Mesenchymal stem cell (in vitro differentiated cells and primary cell): ENCODE measurements around the gene OR2B2.
A peak's percentile ranks its signal among the peaks of the same experiment; 100 is the strongest.

Experiments
- DNase-seq: peaks from one replicate; pipeline ENCODE4 v3.0.0-alpha.2; 2013
- H2AFZ ChIP-seq: one replicate; pipeline ENCODE4 v1.6.1; 2013; ENCODE audit warnings: low read depth, mild to moderate bottlenecking, control low read depth, inconsistent platforms, low read length, moderate library complexity
- H2AK5ac ChIP-seq: 2 replicates; pipeline ENCODE4 v1.6.1; 2013; ENCODE audit warnings: low read length, moderate library complexity, mild to moderate bottlenecking, inconsistent platforms; ENCODE audit not compliant: severe bottlenecking
- H2BK120ac ChIP-seq: one replicate; pipeline ENCODE4 v1.6.1; 2013; ENCODE audit warnings: low read depth, mild to moderate bottlenecking, inconsistent platforms, low read length, moderate library complexity
- H2BK12ac ChIP-seq, 2 experiments: one replicate each; pipeline ENCODE4 v1.6.1; 2013; ENCODE audit warnings: inconsistent platforms in 2 of 2, low read length in 2 of 2, mild to moderate bottlenecking in 2 of 2, moderate library complexity in 2 of 2, control low read depth in 1 of 2
- H2BK15ac ChIP-seq: one replicate; pipeline ENCODE4 v1.6.1; 2013; ENCODE audit warnings: mild to moderate bottlenecking, low read depth, inconsistent platforms; ENCODE audit not compliant: poor library complexity, severe bottlenecking
- H2BK5ac ChIP-seq: 2 replicates; pipeline ENCODE4 v1.6.1; 2013; ENCODE audit warnings: low read depth, mild to moderate bottlenecking, low read length, control low read depth, inconsistent platforms; ENCODE audit not compliant: poor library complexity, severe bottlenecking
- H3K14ac ChIP-seq, 2 experiments: one replicate each; pipeline ENCODE4 v1.6.1; 2013; ENCODE audit warnings: inconsistent platforms in 2 of 2, low read length in 2 of 2, control low read depth in 1 of 2, mild to moderate bottlenecking in 1 of 2, moderate library complexity in 1 of 2
- H3K18ac ChIP-seq, 2 experiments: one replicate each; pipeline ENCODE4 v1.6.1; 2013; ENCODE audit warnings: inconsistent platforms in 2 of 2, low read length in 2 of 2, control low read depth in 1 of 2, low read depth in 1 of 2, mild to moderate bottlenecking in 1 of 2
- H3K23ac ChIP-seq, 2 experiments: one replicate each; pipeline ENCODE4 v1.6.1; 2013; ENCODE audit warnings: inconsistent platforms in 2 of 2, low read length in 2 of 2, mild to moderate bottlenecking in 2 of 2, moderate library complexity in 2 of 2, control low read depth in 1 of 2
- H3K27ac ChIP-seq: 2 replicates; pipeline ENCODE4 v1.5.1; 2013; ENCODE audit warnings: mild to moderate bottlenecking, moderate library complexity, low read length, control low read depth, inconsistent platforms; ENCODE audit not compliant: poor library complexity, severe bottlenecking
- H3K27me3 ChIP-seq, 2 experiments: 2 replicates each; pipeline versions ENCODE4 v1.6.1 to v1.7.0; 2013; ENCODE audit warnings: low read length in 2 of 2, mild to moderate bottlenecking in 2 of 2, moderate library complexity in 2 of 2, control low read depth in 1 of 2, inconsistent platforms in 1 of 2; ENCODE audit not compliant: control insufficient read depth in 1 of 2, insufficient read depth in 1 of 2
- H3K36me3 ChIP-seq, 2 experiments: 2 replicates each; pipeline versions ENCODE4 v1.6.1 to v1.7.0; 2013; ENCODE audit warnings: low read length in 2 of 2, control low read depth in 1 of 2, inconsistent platforms in 1 of 2, low read depth in 1 of 2, mild to moderate bottlenecking in 1 of 2; ENCODE audit not compliant: insufficient read depth in 2 of 2, control insufficient read depth in 1 of 2
- H3K4ac ChIP-seq, 2 experiments: one replicate each; pipeline ENCODE4 v1.6.1; 2013; ENCODE audit warnings: inconsistent platforms in 2 of 2, low read length in 2 of 2, mild to moderate bottlenecking in 2 of 2, moderate library complexity in 2 of 2, control low read depth in 1 of 2, low read depth in 1 of 2
- H3K4me1 ChIP-seq: 2 replicates; pipeline ENCODE4 v1.6.1; 2013; ENCODE audit warnings: low read depth, low read length, control low read depth; ENCODE audit not compliant: control insufficient read depth, insufficient read depth
- H3K4me2 ChIP-seq: 2 replicates; pipeline ENCODE4 v1.6.1; 2013; ENCODE audit warnings: low read length, mild to moderate bottlenecking, inconsistent platforms; ENCODE audit not compliant: poor library complexity, severe bottlenecking
- H3K4me3 ChIP-seq, 2 experiments: 2 replicates each; pipeline versions ENCODE4 v1.5.1 to v1.7.0; 2013; ENCODE audit warnings: low read length in 2 of 2, mild to moderate bottlenecking in 2 of 2, control low read depth in 1 of 2, low read depth in 1 of 2; ENCODE audit not compliant: insufficient read depth in 1 of 2
- H3K79me1 ChIP-seq: replicated peaks from 2 replicates; pipeline ENCODE4 v1.6.1; 2013; ENCODE audit warnings: mild to moderate bottlenecking, control low read depth, low read length, inconsistent platforms; ENCODE audit not compliant: poor library complexity, severe bottlenecking
- H3K9ac ChIP-seq: 2 replicates; pipeline ENCODE4 v1.7.0; 2013; ENCODE audit warnings: mild to moderate bottlenecking, low read length, moderate library complexity
- H3K9me3 ChIP-seq: 2 replicates; pipeline ENCODE4 v1.7.0; 2013; ENCODE audit warnings: mild to moderate bottlenecking, low read length; ENCODE audit not compliant: control insufficient read depth
- H4K8ac ChIP-seq: one replicate; pipeline ENCODE4 v1.6.1; 2013; ENCODE audit warnings: inconsistent platforms, mild to moderate bottlenecking, low read length, moderate library complexity
- H4K91ac ChIP-seq: one replicate; pipeline ENCODE4 v1.6.1; 2013; ENCODE audit warnings: mild to moderate bottlenecking, low read length, inconsistent platforms
- whole genome bisulfite sequencing: methylation state at CpG from one replicate; pipeline ENCODE4 v1.1.7; 2013; ENCODE audit warnings: mixed read lengths; 5-methylcytosine and 5-hydroxymethylcytosine counted together

OR2B2 gene

DNA sequence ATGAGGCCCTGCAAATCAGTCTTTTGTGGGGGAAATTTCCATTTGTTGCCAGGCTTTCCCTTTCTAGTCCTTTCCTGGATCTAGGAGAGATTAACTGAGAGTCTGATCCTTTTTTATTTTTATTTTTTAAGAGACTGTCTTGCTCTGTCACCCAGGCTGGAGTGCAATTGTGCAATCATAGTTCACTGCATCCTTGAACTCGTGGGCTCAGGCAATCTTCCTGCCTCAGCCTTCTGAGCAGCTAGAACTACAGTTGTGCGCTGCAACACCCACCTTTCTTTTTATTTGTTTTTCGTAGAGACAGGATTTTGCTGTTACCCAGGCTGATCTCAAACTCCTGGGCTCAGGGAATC, 22.9 kb downstream of the OR2B2 start:
- no peak overlapping the region for H4K91ac ChIP-seq
- peak overlapping the region in 1 of 2 experiments; percentile 21 for H3K18ac ChIP-seq
- H3K9ac ChIP-seq = no peak overlapping the region
- H3K14ac ChIP-seq = no peak overlapping the region
- H2BK5ac ChIP-seq = no peak overlapping the region
- 27% methylated on average over 3 of the region's 3 CpGs for WGBS
- no peak overlapping the region for H3K27ac ChIP-seq
- no peak overlapping the region for H3K4me2 ChIP-seq
- H3K79me1 ChIP-seq = no peaks in the 10 kb centered on the region
- H2AK5ac ChIP-seq = no peak overlapping the region
- H3K27me3 ChIP-seq = no peaks in the 10 kb centered on the region
- H3K4ac ChIP-seq = no peak overlapping the region
- no peak overlapping the region for H2BK15ac ChIP-seq
- H4K8ac ChIP-seq = no peak overlapping the region
- H3K23ac ChIP-seq = no peak overlapping the region
- peaks cover 13% of the 10 kb centered on the region for H3K4me1 ChIP-seq
- peak; percentile 19 for DNase-seq
- no peak overlapping the region for H2AFZ ChIP-seq
- H2BK12ac ChIP-seq = no peak overlapping the region
- no peak overlapping the region for H2BK120ac ChIP-seq
- no peaks in the 10 kb centered on the region for H3K36me3 ChIP-seq
- H3K4me3 ChIP-seq = no peak overlapping the region
- H3K9me3 ChIP-seq = no peaks in the 10 kb centered on the region

DNA sequence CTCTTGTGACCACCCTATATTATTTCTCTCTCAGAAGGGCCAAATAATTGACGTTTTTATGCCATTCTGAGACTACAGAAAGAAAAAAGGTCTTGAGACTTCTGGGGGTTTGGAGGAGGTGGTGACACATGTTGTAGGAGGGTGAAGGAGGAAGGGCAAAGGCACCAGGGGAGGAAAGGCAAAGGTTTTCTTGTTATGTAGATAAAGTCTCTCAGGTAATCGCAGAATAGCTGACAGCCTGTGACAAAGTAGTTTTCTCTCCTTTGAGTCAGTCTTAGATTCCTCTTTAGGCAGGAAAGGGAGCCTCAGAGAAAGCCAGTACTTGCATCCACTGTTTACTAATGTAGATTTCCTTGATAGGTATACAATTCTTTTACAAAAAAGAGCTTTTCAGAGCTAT, 23.6 kb downstream of the OR2B2 start:
- Histone ChIP-seq H3K9ac (no peak overlapping the region), H2BK5ac (no peak overlapping the region), H3K18ac (no peak overlapping the region), H3K4ac (no peak overlapping the region), H2AFZ (no peak overlapping the region), H3K27ac (no peak overlapping the region), H3K4me3 (no peak overlapping the region), H4K8ac (no peak overlapping the region), H3K36me3 (no peaks in the 10 kb centered on the region), H4K91ac (no peak overlapping the region), H3K4me1 (peaks cover 11% of the 10 kb centered on the region), H2AK5ac (no peak overlapping the region), H2BK15ac (no peak overlapping the region), H3K79me1 (no peaks in the 10 kb centered on the region), H2BK120ac (no peak overlapping the region), H3K4me2 (no peak overlapping the region), H2BK12ac (no peak overlapping the region), H3K14ac (no peak overlapping the region), H3K27me3 (no peaks in the 10 kb centered on the region), H3K23ac (no peak overlapping the region), H3K9me3 (no peaks in the 10 kb centered on the region)
- DNase-seq = no peak
- WGBS = 41% methylated on average over 2 of the region's 2 CpGs

DNA sequence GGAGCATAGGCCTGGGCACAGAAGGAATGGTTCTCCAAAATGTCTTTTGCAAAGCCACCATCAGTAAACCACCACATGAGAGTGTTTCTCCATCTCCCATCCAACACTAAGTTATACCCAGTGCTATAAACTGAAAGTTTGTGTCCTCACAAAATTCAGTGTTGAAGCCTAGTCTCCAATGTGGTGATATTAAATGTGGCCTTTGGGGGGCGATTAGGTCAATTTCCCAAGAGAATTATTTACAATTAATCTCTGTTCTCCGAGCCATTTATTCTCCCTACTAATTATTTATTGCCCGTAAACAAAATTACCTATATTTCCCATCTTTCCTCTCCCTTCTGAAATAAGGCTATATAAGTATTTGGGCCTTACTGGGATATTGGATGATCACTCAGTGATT, 26.1 kb downstream of the OR2B2 start:
- no peak overlapping the region for H3K27ac ChIP-seq
- H2BK12ac ChIP-seq = no peak overlapping the region
- WGBS = no CpG with 5 or more reads among the region's 3 CpGs
- H2BK120ac ChIP-seq = no peak overlapping the region
- H3K4ac ChIP-seq = no peak overlapping the region
- H2BK5ac ChIP-seq = no peak overlapping the region
- no peak overlapping the region for H4K8ac ChIP-seq
- no peak overlapping the region for H3K4me3 ChIP-seq
- H2AFZ ChIP-seq = no peak overlapping the region
- no peak overlapping the region for H3K23ac ChIP-seq
- H3K4me2 ChIP-seq = no peak overlapping the region
- peaks cover 10% of the 10 kb centered on the region for H3K4me1 ChIP-seq
- no peak overlapping the region for H3K18ac ChIP-seq
- H3K79me1 ChIP-seq = no peaks in the 10 kb centered on the region
- DNase-seq = no peak
- H2BK15ac ChIP-seq = no peak overlapping the region
- H3K9me3 ChIP-seq = no peaks in the 10 kb centered on the region
- no peak overlapping the region for H4K91ac ChIP-seq
- H2AK5ac ChIP-seq = no peak overlapping the region
- H3K27me3 ChIP-seq = no peaks in the 10 kb centered on the region
- no peak overlapping the region for H3K14ac ChIP-seq
- H3K36me3 ChIP-seq = no peaks in the 10 kb centered on the region
- no peak overlapping the region for H3K9ac ChIP-seq

DNA sequence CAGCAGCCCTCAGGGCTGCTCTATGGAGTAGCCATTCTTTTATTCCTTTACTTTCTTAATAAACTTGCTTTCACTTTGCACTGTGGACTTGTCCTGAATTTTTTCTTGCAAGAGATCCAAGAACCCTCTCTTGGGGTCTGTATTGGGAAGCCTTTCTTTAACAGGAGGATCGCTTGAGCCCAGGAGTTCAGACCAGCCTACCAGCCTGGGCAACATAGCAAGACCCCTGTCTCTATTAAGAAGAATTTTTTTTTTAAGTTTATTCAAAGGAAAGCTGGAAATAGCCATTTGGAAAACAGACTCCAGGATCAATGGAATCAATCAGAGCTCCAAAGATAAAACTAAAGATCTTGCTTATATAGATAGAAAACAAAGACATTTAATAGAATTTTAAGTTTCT, 29.1 kb downstream of the OR2B2 start:
- Histone ChIP-seq H3K4me2 (no peak overlapping the region), H2AK5ac (no peak overlapping the region), H3K18ac (no peak overlapping the region), H3K9ac (no peak overlapping the region), H4K91ac (no peak overlapping the region), H2BK120ac (no peak overlapping the region), H3K27me3 (no peaks in the 10 kb centered on the region), H3K36me3 (no peaks in the 10 kb centered on the region), H3K27ac (peak overlapping the region; percentile 86), H3K4me1 (peaks cover 3% of the 10 kb centered on the region), H3K23ac (no peak overlapping the region), H3K9me3 (no peaks in the 10 kb centered on the region), H3K79me1 (no peaks in the 10 kb centered on the region), H3K4ac (no peak overlapping the region), H2BK15ac (no peak overlapping the region), H3K14ac (no peak overlapping the region), H2AFZ (no peak overlapping the region), H3K4me3 (no peak overlapping the region), H2BK12ac (no peak overlapping the region), H2BK5ac (no peak overlapping the region), H4K8ac (no peak overlapping the region)
- DNase-seq = no peak
- WGBS = 100% methylated on average over 1 of the region's 1 CpG
